ENCODE data around the gene REXO1. TPM values are rescaled to one million over a fixed set of nuclear protein-coding genes. Genes with fewer than 3 reads are reported as not detected.

The REXO1 gene
- polyA plus RNA-seq, 3 donors: 2.8 to 60.8 (median 3.0) TPM

DNA sequence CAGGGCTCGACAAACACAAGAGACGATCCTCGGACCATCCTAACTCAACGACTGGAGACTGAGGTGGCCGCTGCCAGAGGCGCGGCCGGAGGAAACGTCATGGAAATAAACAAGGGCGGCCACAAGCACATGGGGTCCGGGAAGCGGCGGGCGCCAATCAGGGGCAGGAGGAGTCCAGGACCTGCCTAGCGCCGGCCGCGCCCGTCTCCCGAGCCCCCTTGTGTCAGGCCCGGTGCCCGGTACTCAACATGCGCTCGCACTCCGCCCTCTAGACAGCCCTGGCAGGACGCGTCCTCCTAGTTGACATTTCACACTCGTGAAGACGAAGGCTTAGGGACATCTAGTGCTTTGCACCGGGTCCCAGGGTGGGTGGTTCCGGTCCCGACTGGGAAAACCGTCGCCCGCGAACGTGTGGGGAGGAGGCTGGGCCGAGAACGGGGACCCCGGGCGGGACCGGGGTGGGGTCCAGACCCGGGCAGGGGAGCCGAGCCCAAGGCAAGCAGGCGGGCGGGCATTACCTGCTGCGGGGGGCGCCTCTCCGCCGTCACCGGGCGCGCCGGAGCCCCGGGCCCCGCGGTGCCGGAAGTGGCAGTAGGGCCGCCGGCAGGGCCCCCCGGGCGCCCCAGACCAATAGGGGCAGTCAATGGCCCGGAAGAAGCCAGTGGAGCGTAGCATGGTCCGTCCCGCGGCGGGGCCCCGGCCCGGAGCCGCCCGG lies 442 bp downstream of the REXO1 start:
- Mint-ChIP-seq H3K4me3 (peak overlapping the region; percentile 85 to 91), H3K9me3 (no peaks in the 10 kb centered on the region), H3K4me1 (peaks cover 39% of the 10 kb centered on the region), H3K27me3 (ENCODE audit: low read depth in 3 of 3) (peaks cover 4 to 5% (median 5%) of the 10 kb centered on the region in 3 donors), H3K27ac (peak overlapping the region; percentile 90 to 96 (median 92)), H3K36me3 (peaks cover 7 to 41% of the 10 kb centered on the region in 2 donors)
- Histone ChIP-seq H3K27ac (ENCODE audit: low read depth in 1 of 2, low read length in 2 of 2) (peak overlapping the region; percentile 69 to 95), H3K4me3 (replicated peaks in 1 of 3; ENCODE audit: low read depth in 2 of 3, low read length in 3 of 3) (peak overlapping the region; percentile 85 to 96 (median 89)), H3K27me3 (ENCODE audit: control insufficient read depth in 2 of 2, insufficient read depth in 2 of 2, low read length in 2 of 2) (no peaks in the 10 kb centered on the region), H3K4me1 (ENCODE audit: control insufficient read depth in 1 of 2, insufficient read depth in 2 of 2, low read length in 2 of 2) (peaks cover 27 to 46% of the 10 kb centered on the region in 2 donors), H3K79me2 (ENCODE audit: insufficient read depth, low read length) (peaks cover 73% of the 10 kb centered on the region), H4K20me1 (ENCODE audit: insufficient read depth, low read length) (peaks cover 84% of the 10 kb centered on the region), H2AFZ (ENCODE audit: insufficient read depth, low read depth, low read length, poor library complexity, severe bottlenecking) (peak overlapping the region; percentile 78), H3K9me3 (replicated peaks in 1 of 2; ENCODE audit: control insufficient read depth in 1 of 2, insufficient read depth in 1 of 2, low read length in 2 of 2) (no peaks in the 10 kb centered on the region), H3K9ac (ENCODE audit: insufficient read depth, low read length, poor library complexity, severe bottlenecking) (peak overlapping the region; percentile 98), H3K4me2 (replicated peaks; ENCODE audit: extremely low read depth, low read length, poor library complexity, severe bottlenecking) (peak overlapping the region; percentile 97), H3K36me3 (replicated peaks in 1 of 2; ENCODE audit: control insufficient read depth in 1 of 2, insufficient read depth in 2 of 2, low read length in 2 of 2) (peaks cover 11 to 30% of the 10 kb centered on the region in 2 donors)
- TF ChIP-seq, protein P1, sequence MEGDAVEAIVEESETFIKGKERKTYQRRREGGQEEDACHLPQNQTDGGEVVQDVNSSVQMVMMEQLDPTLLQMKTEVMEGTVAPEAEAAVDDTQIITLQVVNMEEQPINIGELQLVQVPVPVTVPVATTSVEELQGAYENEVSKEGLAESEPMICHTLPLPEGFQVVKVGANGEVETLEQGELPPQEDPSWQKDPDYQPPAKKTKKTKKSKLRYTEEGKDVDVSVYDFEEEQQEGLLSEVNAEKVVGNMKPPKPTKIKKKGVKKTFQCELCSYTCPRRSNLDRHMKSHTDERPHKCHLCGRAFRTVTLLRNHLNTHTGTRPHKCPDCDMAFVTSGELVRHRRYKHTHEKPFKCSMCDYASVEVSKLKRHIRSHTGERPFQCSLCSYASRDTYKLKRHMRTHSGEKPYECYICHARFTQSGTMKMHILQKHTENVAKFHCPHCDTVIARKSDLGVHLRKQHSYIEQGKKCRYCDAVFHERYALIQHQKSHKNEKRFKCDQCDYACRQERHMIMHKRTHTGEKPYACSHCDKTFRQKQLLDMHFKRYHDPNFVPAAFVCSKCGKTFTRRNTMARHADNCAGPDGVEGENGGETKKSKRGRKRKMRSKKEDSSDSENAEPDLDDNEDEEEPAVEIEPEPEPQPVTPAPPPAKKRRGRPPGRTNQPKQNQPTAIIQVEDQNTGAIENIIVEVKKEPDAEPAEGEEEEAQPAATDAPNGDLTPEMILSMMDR (IDR thresholded peaks at IDR 0.05): no peak
- intact Hi-C loops (cut with micrococcal nuclease): no loop called here
- no peak for DNase-seq
- under 1% methylated on average over 72 of the region's 72 CpGs for whole genome bisulfite sequencing (ENCODE audit: insufficient coverage)

GRCh38 chr19:1847348-1847683 lies 967 bp downstream of the REXO1 start:
- Histone ChIP-seq H3K9me3 (replicated peaks in 1 of 2; ENCODE audit: control insufficient read depth in 1 of 2, insufficient read depth in 1 of 2, low read length in 2 of 2) (no peaks in the 10 kb centered on the region), H3K4me2 (replicated peaks; ENCODE audit: extremely low read depth, low read length, poor library complexity, severe bottlenecking) (peak overlapping the region; percentile 97), H3K27me3 (ENCODE audit: control insufficient read depth in 2 of 2, insufficient read depth in 2 of 2, low read length in 2 of 2) (no peaks in the 10 kb centered on the region), H2AFZ (ENCODE audit: insufficient read depth, low read depth, low read length, poor library complexity, severe bottlenecking) (peak overlapping the region; percentile 78), H3K4me1 (ENCODE audit: control insufficient read depth in 1 of 2, insufficient read depth in 2 of 2, low read length in 2 of 2) (peaks cover 23 to 41% of the 10 kb centered on the region in 2 donors), H3K9ac (ENCODE audit: insufficient read depth, low read length, poor library complexity, severe bottlenecking) (peak overlapping the region; percentile 98), H3K79me2 (ENCODE audit: insufficient read depth, low read length) (peaks cover 73% of the 10 kb centered on the region), H3K36me3 (replicated peaks in 1 of 2; ENCODE audit: control insufficient read depth in 1 of 2, insufficient read depth in 2 of 2, low read length in 2 of 2) (peaks cover 11 to 30% of the 10 kb centered on the region in 2 donors), H3K27ac (ENCODE audit: low read depth in 1 of 2, low read length in 2 of 2) (peak overlapping the region; percentile 69 to 95), H3K4me3 (replicated peaks in 1 of 3; ENCODE audit: low read depth in 2 of 3, low read length in 3 of 3) (peak overlapping the region; percentile 85 to 96 (median 89)), H4K20me1 (ENCODE audit: insufficient read depth, low read length) (peaks cover 84% of the 10 kb centered on the region)
- Mint-ChIP-seq H3K4me1 (peaks cover 40% of the 10 kb centered on the region), H3K9me3 (no peaks in the 10 kb centered on the region), H3K27ac (peak overlapping the region; percentile 90 to 96 (median 92)), H3K27me3 (ENCODE audit: low read depth in 3 of 3) (peaks cover 2 to 5% (median 4%) of the 10 kb centered on the region in 3 donors), H3K36me3 (peaks cover 9 to 46% of the 10 kb centered on the region in 2 donors), H3K4me3 (peak overlapping the region; percentile 85 to 91)
- intact Hi-C loops (cut with micrococcal nuclease): no loop called here
- WGBS (ENCODE audit: insufficient coverage): 7% methylated on average over 10 of the region's 12 CpGs
- TF ChIP-seq, protein P1 (IDR thresholded peaks at IDR 0.05): no peak
- no peak for DNase-seq

All from CD14-positive monocyte (primary cell).